HG02840 (cell line): Measurements from ENCODE around the gene NFX1.
"Not testable (repeated sequence)": the region's sequence is repeated elsewhere in the genome, so short reads cannot be mapped to it uniquely, and the experiment has no call there.

ENCODE experiments used
- ATAC-seq: cut with Tn5 transposase; IDR thresholded peaks from one replicate; pipeline ENCODE4 v1.9.1; 2021; ENCODE audit warnings: mild to moderate bottlenecking, moderate library complexity, moderate number of reproducible peaks; ENCODE audit not compliant: unreplicated experiment, low FRiP score

NFX1 gene

GRCh38 chr9:33351547-33351946 lies 61.2 kb downstream of the NFX1 start:
- ATAC-seq = no peak

GRCh38 chr9:33354651-33355211 lies 64.4 kb downstream of the NFX1 start:
- ATAC-seq = no peak

- no peak for ATAC-seq
Observed at GRCh38 chr9:33355933-33356332, 65.6 kb downstream of the NFX1 start.

- not testable (repeated sequence) for ATAC-seq
Observed at GRCh38 chr9:33358641-33359040, 68.3 kb downstream of the NFX1 start.

GRCh38 chr9:33364127-33364526 lies 73.8 kb downstream of the NFX1 start:
- ATAC-seq = no peak

- not testable (repeated sequence) for ATAC-seq
Observed at GRCh38 chr9:33364814-33365213, 74.5 kb downstream of the NFX1 start.

- ATAC-seq = no peak
Observed at GRCh38 chr9:33366979-33367480, 76.7 kb downstream of the NFX1 start.

- ATAC-seq = no peak
Observed at GRCh38 chr9:33372900-33373299, 82.6 kb downstream of the NFX1 start.

- no peak for ATAC-seq
Observed at GRCh38 chr9:33374190-33374589, 83.9 kb downstream of the NFX1 start.

GRCh38 chr9:33374634-33375237 lies 84.4 kb downstream of the NFX1 start:
- ATAC-seq = no peak

- ATAC-seq = no peak
Observed at GRCh38 chr9:33375238-33375840, 85.0 kb downstream of the NFX1 start.

GRCh38 chr9:33375841-33376321 lies 85.6 kb downstream of the NFX1 start:
- ATAC-seq = no peak

GRCh38 chr9:33377089-33377715 lies 86.9 kb downstream of the NFX1 start:
- no peak for ATAC-seq

- no peak for ATAC-seq
Observed at GRCh38 chr9:33378121-33378795, 87.9 kb downstream of the NFX1 start.

GRCh38 chr9:33379666-33380389 lies 89.5 kb downstream of the NFX1 start:
- no peak for ATAC-seq

GRCh38 chr9:33380390-33381094 lies 90.2 kb downstream of the NFX1 start:
- ATAC-seq = no peak

GRCh38 chr9:33381231-33381791 lies 91.0 kb downstream of the NFX1 start:
- ATAC-seq = no peak

- not testable (repeated sequence) for ATAC-seq
Observed at GRCh38 chr9:33382397-33382796, 92.1 kb downstream of the NFX1 start.

GRCh38 chr9:33383396-33383795 lies 93.1 kb downstream of the NFX1 start:
- not testable (repeated sequence) for ATAC-seq
